Colonic mucosa (tissue), 4 donors: Measurements from ENCODE around the gene CUX1. TPM values are rescaled to one million over a fixed set of nuclear protein-coding genes. Genes with fewer than 3 reads are reported as not detected.
"Not testable (repeated sequence)": the region's sequence is repeated elsewhere in the genome, so short reads cannot be mapped to it uniquely, and the experiment has no call there.

Source experiments
- DNase-seq: peaks from one replicate; pipeline ENCODE4 v3.0.0-alpha.2; 2020
- H3K27ac ChIP-seq: fragments of 200-600 bp; one replicate; pipeline ENCODE4 v1.8.0; 2021
- H3K27me3 ChIP-seq: fragments of 200-600 bp; one replicate; pipeline ENCODE4 v1.8.0; 2021
- H3K36me3 ChIP-seq: fragments of 200-600 bp; one replicate; pipeline ENCODE4 v1.8.0; 2021
- H3K4me1 ChIP-seq: fragments of 200-600 bp; one replicate; pipeline ENCODE4 v1.8.0; 2021; ENCODE audit warnings: mild to moderate bottlenecking
- H3K4me3 ChIP-seq: fragments of 200-600 bp; one replicate; pipeline ENCODE4 v1.8.0; 2021
- H3K9ac ChIP-seq, 2 donors: one replicate each; pipeline ENCODE4 v1.7.0; 2013; ENCODE audit warnings: control low read depth in 2 of 2, low read depth in 2 of 2, low read length in 2 of 2
- H3K9me3 ChIP-seq: fragments of 200-600 bp; one replicate; pipeline ENCODE4 v1.8.0; 2021
- intact Hi-C: fragments of 100-400 bp; cut with DNase I; formaldehyde crosslinking; loops from one replicate; pipeline ENCODE4 v1.14.1; 2022
- total RNA-seq, 2 donors: library from RNA; stranded (reverse); fragmentation: NEBNext Ultra II Directional in 1 of 2; extraction: Animal tissue kit (Norgen Biotek cat#: 25700) in 1 of 2; gene quantifications; one replicate each; pipeline ENCODE4 v1.2.1, GENCODE V29; 2021
- TF ChIP-seq, protein P1 (sequence below): fragments of 200-600 bp; IDR thresholded peaks from one replicate; pipeline ENCODE4 v1.8.0; 2022; ENCODE audit warnings: antibody characterized with exemption, mild to moderate bottlenecking
- donor health status: healthy.
- donor health status: DM: no; HTN: no; CAD: no.
- donor health status: DM: no; HTN: no; CAD: no.

The CUX1 gene
- total RNA-seq, 2 donors from 2014 or later: 68.5 to 97.5 TPM

DNA sequence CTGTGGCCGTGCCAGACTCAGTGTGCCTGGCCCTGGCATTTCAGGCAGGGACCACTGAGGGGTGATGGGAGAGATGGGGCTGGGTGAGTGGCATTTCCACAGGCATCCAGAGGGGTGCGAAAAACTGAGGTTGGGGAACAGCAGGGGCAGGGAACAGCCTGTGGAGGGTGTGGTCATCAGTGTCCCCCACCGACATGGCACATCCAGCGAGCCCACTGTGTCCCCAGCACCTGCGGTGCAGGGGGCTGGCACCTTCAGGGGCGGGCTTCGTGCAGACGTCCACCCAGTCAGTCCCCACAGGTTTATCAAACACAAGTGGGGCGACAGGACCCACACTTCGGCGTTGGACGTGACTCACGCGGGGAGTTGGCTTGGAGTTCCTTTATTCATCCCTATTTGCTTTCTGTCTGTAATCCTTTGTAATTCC lies 14.8 kb downstream of the CUX1 start:
- Histone ChIP-seq H3K4me1 (no peaks in the 10 kb centered on the region), H3K27ac (no peak overlapping the region), H3K9me3 (no peaks in the 10 kb centered on the region), H3K4me3 (no peak overlapping the region), H3K27me3 (no peaks in the 10 kb centered on the region), H3K9ac (no peak overlapping the region), H3K36me3 (no peaks in the 10 kb centered on the region)
- DNase-seq: no peak
- intact Hi-C loops: no loop called here
- TF ChIP-seq, protein P1, sequence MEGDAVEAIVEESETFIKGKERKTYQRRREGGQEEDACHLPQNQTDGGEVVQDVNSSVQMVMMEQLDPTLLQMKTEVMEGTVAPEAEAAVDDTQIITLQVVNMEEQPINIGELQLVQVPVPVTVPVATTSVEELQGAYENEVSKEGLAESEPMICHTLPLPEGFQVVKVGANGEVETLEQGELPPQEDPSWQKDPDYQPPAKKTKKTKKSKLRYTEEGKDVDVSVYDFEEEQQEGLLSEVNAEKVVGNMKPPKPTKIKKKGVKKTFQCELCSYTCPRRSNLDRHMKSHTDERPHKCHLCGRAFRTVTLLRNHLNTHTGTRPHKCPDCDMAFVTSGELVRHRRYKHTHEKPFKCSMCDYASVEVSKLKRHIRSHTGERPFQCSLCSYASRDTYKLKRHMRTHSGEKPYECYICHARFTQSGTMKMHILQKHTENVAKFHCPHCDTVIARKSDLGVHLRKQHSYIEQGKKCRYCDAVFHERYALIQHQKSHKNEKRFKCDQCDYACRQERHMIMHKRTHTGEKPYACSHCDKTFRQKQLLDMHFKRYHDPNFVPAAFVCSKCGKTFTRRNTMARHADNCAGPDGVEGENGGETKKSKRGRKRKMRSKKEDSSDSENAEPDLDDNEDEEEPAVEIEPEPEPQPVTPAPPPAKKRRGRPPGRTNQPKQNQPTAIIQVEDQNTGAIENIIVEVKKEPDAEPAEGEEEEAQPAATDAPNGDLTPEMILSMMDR: no peak

DNA sequence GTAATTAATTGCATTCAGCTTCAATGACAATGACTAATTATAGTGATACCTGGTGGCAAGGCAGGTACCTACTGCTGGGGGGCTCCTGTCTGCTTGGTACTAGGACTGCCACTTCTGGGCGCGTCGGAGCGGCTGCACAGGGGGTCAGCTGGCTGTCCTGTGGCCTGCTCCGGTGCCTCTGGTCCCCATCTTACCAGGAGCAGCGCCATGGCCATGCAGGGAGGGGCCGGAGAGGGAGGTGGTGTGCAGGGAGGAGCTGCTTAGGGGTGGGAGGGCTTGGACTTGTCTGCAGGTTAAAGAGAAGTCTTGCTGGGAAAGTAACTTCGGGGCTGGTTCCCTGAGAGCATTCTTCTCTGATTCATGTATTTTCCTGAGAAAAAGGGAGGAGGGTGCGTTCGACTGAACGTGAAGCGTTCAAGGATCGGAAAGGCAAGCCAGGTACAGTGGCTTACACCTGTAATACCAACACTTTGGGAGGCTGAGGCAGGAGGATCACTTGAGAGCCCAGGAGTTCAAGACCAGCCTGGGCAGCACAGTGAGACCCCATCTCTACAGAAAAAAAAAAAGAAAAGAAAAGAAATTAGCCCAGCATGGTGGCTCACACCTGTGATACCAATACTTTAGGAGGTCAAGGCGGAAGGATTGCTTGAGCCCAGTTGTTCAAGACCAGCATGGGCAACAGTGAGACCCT lies 15.4 kb downstream of the CUX1 start:
- H3K27ac ChIP-seq: no peak overlapping the region
- H3K27me3 ChIP-seq: no peaks in the 10 kb centered on the region
- DNase-seq: no peak
- H3K36me3 ChIP-seq: no peaks in the 10 kb centered on the region
- no peak overlapping the region for H3K9ac ChIP-seq
- H3K9me3 ChIP-seq: no peaks in the 10 kb centered on the region
- TF ChIP-seq, protein P1: no peak
- H3K4me3 ChIP-seq: no peak overlapping the region
- intact Hi-C loops: no loop called here
- no peaks in the 10 kb centered on the region for H3K4me1 ChIP-seq

DNA sequence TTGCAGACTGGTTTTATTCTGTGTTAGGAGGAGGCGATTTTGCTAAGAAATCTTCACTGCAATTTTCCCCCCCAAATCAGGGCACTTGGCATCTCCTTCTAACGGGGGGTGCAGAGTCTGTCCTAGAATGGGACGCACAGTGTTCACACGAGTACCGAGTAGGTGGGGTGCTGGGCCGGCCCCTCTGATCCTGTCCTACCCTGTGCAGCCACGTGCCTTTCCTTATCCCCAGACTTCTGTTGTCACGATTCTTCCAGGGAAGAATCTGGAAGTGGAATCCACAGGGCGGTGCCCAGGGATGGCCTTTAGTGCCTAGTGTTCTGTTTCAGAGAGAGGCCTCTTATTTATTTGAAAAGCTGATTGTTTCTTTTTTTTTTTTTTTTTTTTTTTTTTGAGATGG lies 16.4 kb downstream of the CUX1 start:
- DNase-seq: no peak

DNA sequence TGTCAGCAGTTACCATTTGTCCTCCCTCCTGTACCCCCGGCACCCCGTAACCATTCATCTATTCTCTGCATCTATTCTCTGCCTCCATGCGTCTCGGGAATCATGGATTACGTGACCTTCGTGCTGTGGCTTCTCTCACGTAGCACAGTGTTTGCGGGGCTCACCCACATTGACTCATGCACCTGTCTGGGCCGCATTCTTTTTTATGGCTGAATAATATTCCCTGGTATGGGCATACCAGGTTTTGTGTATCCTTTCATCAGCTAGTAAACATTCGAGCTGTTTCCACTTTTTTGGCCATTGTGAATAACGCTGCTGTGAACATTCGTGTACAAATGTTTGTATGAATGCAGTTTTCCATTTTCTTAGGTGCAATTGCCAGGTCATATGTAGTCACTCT lies 17.7 kb downstream of the CUX1 start:
- Histone ChIP-seq H3K4me3 (no peak overlapping the region), H3K9ac (no peak overlapping the region), H3K36me3 (no peaks in the 10 kb centered on the region), H3K27ac (no peak overlapping the region), H3K27me3 (no peaks in the 10 kb centered on the region), H3K9me3 (no peaks in the 10 kb centered on the region), H3K4me1 (no peaks in the 10 kb centered on the region)
- DNase-seq: no peak
- TF ChIP-seq, protein P1: no peak
- intact Hi-C loops: no loop called here

More for the DNA sequence above, 16.4 kb downstream of the CUX1 start:
- Histone ChIP-seq H3K9ac (no peak overlapping the region), H3K9me3 (no peaks in the 10 kb centered on the region), H3K4me1 (no peaks in the 10 kb centered on the region), H3K27ac (no peak overlapping the region), H3K4me3 (no peak overlapping the region), H3K27me3 (no peaks in the 10 kb centered on the region), H3K36me3 (no peaks in the 10 kb centered on the region)
- intact Hi-C loops: no loop called here
- TF ChIP-seq, protein P1: no peak

DNA sequence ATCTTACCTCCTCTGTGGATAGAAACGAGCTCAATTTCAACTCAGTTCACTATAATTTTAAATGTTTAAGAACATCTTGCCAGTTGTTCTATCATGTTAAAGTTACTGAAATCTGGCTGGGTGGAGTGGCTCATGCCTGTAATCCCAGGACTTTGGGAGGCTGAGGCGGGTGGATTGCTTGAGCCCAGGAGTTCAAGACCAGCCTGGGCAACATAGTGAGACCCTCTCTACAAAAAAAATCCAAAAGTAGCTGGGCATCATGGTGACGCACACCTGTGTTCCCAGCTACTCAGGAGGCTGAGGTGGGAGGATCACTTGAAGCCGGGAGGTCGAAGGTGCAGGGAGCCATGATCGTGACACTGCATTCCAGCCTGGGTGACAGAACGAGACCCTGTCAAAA lies 20.0 kb downstream of the CUX1 start:
- H3K9ac ChIP-seq, H3K4me1 ChIP-seq, DNase-seq, H3K9me3 ChIP-seq, intact Hi-C loops, H3K27me3 ChIP-seq, H3K27ac ChIP-seq, H3K4me3 ChIP-seq, H3K36me3 ChIP-seq: not testable (repeated sequence)

DNA sequence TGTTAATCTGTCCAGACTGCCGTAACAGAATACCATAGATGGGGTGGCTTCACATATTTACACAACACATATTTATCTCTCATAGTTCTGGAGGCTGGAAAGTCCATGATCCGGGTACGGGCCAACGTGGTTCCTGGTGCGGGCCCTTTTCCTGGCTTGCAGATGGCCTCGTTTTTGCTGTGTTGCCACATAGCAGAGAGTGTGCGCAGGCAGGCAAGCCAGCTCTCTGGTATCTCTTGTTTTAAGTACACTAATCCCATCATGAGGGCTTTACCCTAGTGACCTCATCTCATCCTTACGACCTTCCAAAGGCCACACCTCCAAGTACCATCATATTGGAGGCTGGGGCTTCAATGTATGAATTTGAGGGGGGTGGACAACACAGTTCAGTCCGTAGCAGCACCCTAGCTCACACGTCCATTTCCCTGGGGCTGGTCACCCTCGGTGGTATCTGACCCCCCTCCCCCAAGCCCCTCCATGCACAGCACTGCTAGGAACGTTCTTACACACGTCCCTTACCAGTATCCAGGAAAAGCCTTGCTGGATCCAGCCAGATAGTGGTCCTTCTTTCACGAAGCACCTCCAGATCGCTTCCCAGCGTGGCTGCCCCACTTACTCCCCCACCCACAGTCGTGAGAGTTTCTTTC lies 21.5 kb downstream of the CUX1 start:
- TF ChIP-seq, protein P1: no peak
- H3K9me3 ChIP-seq: no peaks in the 10 kb centered on the region
- intact Hi-C loops: no loop called here
- H3K9ac ChIP-seq: no peak overlapping the region
- no peak overlapping the region for H3K27ac ChIP-seq
- no peaks in the 10 kb centered on the region for H3K27me3 ChIP-seq
- no peaks in the 10 kb centered on the region for H3K4me1 ChIP-seq
- DNase-seq: no peak
- no peak overlapping the region for H3K4me3 ChIP-seq
- H3K36me3 ChIP-seq: no peaks in the 10 kb centered on the region
